OCI-LY7 (cell line): ENCODE measurements around the gene IL20RA. TPM values are rescaled to one million over a fixed set of nuclear protein-coding genes. Genes with fewer than 3 reads are reported as not detected.
A peak's percentile ranks its signal among the peaks of the same experiment; 100 is the strongest.

Experiments used
- BruUV-seq: library from RNA; stranded (reverse); fragments of 400-500 nt; replicated peaks from 2 replicates; lab custom pipeline; 2021; lab: Mats Ljungman, UMichigan
- CTCF ChIA-PET: fragments of 300-600 bp; sonication (Branson Sonifier 250); formaldehyde crosslinking; loops from one replicate; lab custom pipeline; 2022; ENCODE audit warnings: antibody characterized with exemption; ENCODE audit not compliant: unreplicated experiment; lab: Charles Lee
- POLR2A ChIA-PET: fragments of 300-600 bp; sonication (Branson Sonifier 250); formaldehyde crosslinking; loops from one replicate; lab custom pipeline; 2022; ENCODE audit warnings: antibody characterized with exemption; lab: Charles Lee
- DNase-seq: peaks from one replicate; pipeline ENCODE4 v3.0.0-alpha.2; 2015; ENCODE audit warnings: low spot score
- H2AFZ ChIP-seq: fragments of 200-600 bp; sonication (generic), shearing (Covaris generic); 2 replicates; pipeline ENCODE4 v1.6.1; 2014; ENCODE audit warnings: mild to moderate bottlenecking, antibody characterized with exemption, low read length, moderate library complexity
- H3K27ac ChIP-seq: fragments of 200-600 bp; sonication (generic); 2 replicates; pipeline ENCODE4 v1.5.1; 2014; ENCODE audit warnings: mixed run types, low read depth, mild to moderate bottlenecking, moderate library complexity, low read length, inconsistent platforms; ENCODE audit not compliant: poor library complexity, severe bottlenecking
- H3K36me3 ChIP-seq: fragments of 200-600 bp; sonication (generic); 2 replicates; pipeline ENCODE4 v1.6.1; 2014; ENCODE audit warnings: mild to moderate bottlenecking, antibody characterized with exemption, low read length, moderate library complexity, mixed read lengths; ENCODE audit not compliant: insufficient read depth
- H3K4me1 ChIP-seq: fragments of 200-600 bp; sonication (generic); 2 replicates; pipeline ENCODE4 v1.5.1; 2014; ENCODE audit warnings: mild to moderate bottlenecking, low read length; ENCODE audit not compliant: insufficient read depth, poor library complexity, severe bottlenecking
- H3K4me2 ChIP-seq: fragments of 200-600 bp; sonication (generic); 2 replicates; pipeline ENCODE4 v1.6.1; 2014; ENCODE audit warnings: mild to moderate bottlenecking, low read length
- H3K4me3 ChIP-seq: fragments of 200-600 bp; sonication (generic); 2 replicates; pipeline ENCODE4 v1.5.1; 2014; ENCODE audit warnings: mild to moderate bottlenecking, low read depth, low read length; ENCODE audit not compliant: poor library complexity, severe bottlenecking
- H3K79me2 ChIP-seq: fragments of 200-600 bp; sonication (generic); 2 replicates; pipeline ENCODE4 v1.6.1; 2016; ENCODE audit warnings: low read depth, mild to moderate bottlenecking, low read length, moderate library complexity, mixed read lengths; ENCODE audit not compliant: insufficient read depth
- H3K9me2 ChIP-seq: fragments of 200-600 bp; sonication (generic); 2 replicates; pipeline ENCODE4 v1.6.1; 2016; ENCODE audit warnings: mild to moderate bottlenecking, low read length, mixed read lengths; ENCODE audit not compliant: insufficient read depth
- H3K9me3 ChIP-seq: fragments of 200-600 bp; sonication (generic); 2 replicates; pipeline ENCODE4 v1.6.1; 2014; ENCODE audit warnings: mild to moderate bottlenecking, mixed run types, low read length, mixed read lengths
- H4K20me1 ChIP-seq: fragments of 200-600 bp; sonication (generic); 2 replicates; pipeline ENCODE4 v1.6.1; 2014; ENCODE audit warnings: mild to moderate bottlenecking, antibody characterized with exemption, low read length, moderate library complexity, mixed read lengths; ENCODE audit not compliant: insufficient read depth
- CTCF ChIP-seq: fragments of 200-600 bp; sonication (generic); conservative IDR thresholded peaks from 2 replicates; pipeline ENCODE4 v1.5.1; 2014; ENCODE audit warnings: mild to moderate bottlenecking, antibody characterized with exemption, low read length, moderate library complexity, mixed read lengths
- EZH2phosphoT487 ChIP-seq: fragments of 200-600 bp; sonication (generic); IDR thresholded peaks from 2 replicates; pipeline ENCODE4 v1.6.1; 2018; ENCODE audit warnings: low read depth, borderline replicate concordance, mild to moderate bottlenecking, mixed run types, antibody characterized with exemption, low read length, moderate library complexity, mixed read lengths
- intact Hi-C: fragments of 100-400 bp; cut with micrococcal nuclease; formaldehyde crosslinking; loops from one replicate; pipeline ENCODE4 v1.10.0; 2022; ENCODE audit not compliant: unreplicated experiment
- total RNA-seq, 2 experiments: library from RNA; depleted of rRNA in 1 of 2; stranded (reverse); fragments of >200 nt in 1 of 2; shearing (Covaris generic) in 1 of 2; gene quantifications; 2 replicates each; pipeline ENCODE4 v1.2.3, GENCODE V29; 2014 to 2022

IL20RA gene
- total RNA-seq, 2 experiments from 2014 or later = not detected

DNA sequence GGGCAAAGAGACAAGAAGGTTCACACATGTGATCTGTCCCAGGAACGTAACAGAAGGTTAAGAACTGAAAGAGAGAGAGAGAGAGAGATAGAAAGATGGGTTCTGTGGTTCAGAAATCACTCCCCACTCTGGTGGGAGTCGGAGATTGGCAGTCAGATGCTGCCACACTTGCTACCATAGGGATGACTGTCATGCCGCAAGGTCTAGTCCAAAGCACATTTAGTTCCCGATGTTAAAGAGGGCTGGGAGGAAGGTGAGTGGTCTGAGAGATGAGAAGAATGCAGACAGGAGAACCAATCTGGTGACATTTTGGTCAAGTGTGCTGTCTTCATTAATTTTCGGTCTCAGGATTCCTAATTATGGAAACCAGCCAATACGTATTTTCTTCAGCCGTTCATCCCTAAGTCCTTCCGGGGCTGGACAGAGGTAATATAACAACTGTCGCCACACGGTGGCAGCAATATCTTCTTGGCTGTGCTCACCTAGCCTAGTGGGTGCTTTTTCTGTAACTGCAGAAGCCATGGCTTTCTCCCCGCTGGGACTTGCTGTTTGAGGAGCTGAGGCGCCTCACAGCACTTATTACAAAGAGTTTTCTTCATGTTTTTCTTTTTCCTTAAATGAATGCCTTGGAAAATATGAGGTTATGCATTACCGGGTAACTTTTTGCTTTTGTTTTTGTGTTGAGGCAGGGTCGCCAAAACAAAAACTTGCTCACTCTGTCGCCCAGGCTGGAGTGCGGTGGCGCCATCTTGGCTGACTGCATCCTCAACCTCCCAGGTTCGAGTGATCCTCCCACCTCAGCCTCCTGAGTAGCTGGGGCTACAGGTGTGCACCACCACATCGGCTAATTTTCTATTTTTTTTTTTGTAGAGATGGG is 76.7 kb downstream of the IL20RA start:
- Histone ChIP-seq H2AFZ (peak overlapping the region; percentile 98), H4K20me1 (no peaks in the 10 kb centered on the region), H3K79me2 (no peaks in the 10 kb centered on the region), H3K36me3 (no peaks in the 10 kb centered on the region), H3K27ac (no peak overlapping the region), H3K4me2 (peak overlapping the region; percentile 47; the same call in 1 of the 2 replicates), H3K9me3 (no peaks in the 10 kb centered on the region), H3K4me3 (peak overlapping the region; percentile 43), H3K9me2 (no peaks in the 10 kb centered on the region), H3K4me1 (no peaks in the 10 kb centered on the region)
- peak; percentile 79 for DNase-seq
- ChIA-PET CTCF (interaction anchor here (0.9 kb wide), 1 partner anchor 21 kb away, joined by 6 read pairs; no protein-coding TSS in a partner anchor), POLR2A (interaction anchor here (0.6 to 1.1 kb wide), 2 partner anchors 34 to 73 kb away, joined by 3 read pairs; no protein-coding TSS in a partner anchor)
- BruUV-seq = no TSS peak
- intact Hi-C loops = loop anchor here (2.0 to 5.0 kb wide), 2 partner anchors 344 to 671 kb away; no protein-coding TSS in a partner anchor
- TF ChIP-seq CTCF (peak; percentile 88), EZH2phosphoT487 (no peak)

DNA sequence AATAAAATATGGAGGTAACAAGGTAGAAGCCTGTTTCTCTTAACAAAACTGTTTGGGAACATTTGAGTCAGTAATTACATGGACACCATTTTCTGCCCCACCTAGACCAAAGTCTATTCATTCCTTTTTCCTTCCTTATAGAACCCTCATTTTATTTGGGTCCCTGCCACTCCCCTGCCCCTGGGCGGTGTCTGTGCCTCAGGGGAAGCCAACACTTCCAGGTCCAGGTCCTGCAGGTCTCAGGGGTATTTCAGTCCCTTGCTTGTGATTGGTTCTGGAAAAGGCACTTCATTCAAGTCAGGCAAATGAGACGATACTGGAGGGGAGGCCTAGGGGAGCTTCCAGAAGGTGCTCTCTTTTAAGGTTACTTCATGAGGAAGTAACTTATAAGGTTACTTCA is 80.4 kb downstream of the IL20RA start:
- H3K9me2 ChIP-seq = no peaks in the 10 kb centered on the region
- no peaks in the 10 kb centered on the region for H3K36me3 ChIP-seq
- no peak overlapping the region for H3K4me2 ChIP-seq
- BruUV-seq = no TSS peak
- peak overlapping the region; percentile 4; the same call in 1 of the 2 replicates for H2AFZ ChIP-seq
- H3K4me1 ChIP-seq = no peaks in the 10 kb centered on the region
- no peaks in the 10 kb centered on the region for H3K9me3 ChIP-seq
- H3K27ac ChIP-seq = no peak overlapping the region
- no peak for DNase-seq
- H3K4me3 ChIP-seq = no peak overlapping the region
- H4K20me1 ChIP-seq = no peaks in the 10 kb centered on the region
- H3K79me2 ChIP-seq = no peaks in the 10 kb centered on the region
- ChIA-PET POLR2A (interaction anchor here (0.6 to 1.2 kb wide), 2 partner anchors 54 to 93 kb away, joined by 3 to 6 read pairs; no protein-coding TSS in a partner anchor), CTCF (no interaction called here)
- TF ChIP-seq CTCF = no peak
- no peak for TF ChIP-seq EZH2phosphoT487
- intact Hi-C loops = no loop called here
